HepG2 (cell line): ENCODE data around the gene CHD2. TPM values are rescaled to one million over a fixed set of nuclear protein-coding genes. Genes with fewer than 3 reads are reported as not detected.

Experiments
- GZF1 ChIP-seq: sonication (generic); formaldehyde crosslinking; IDR thresholded peaks from 2 replicates; pipeline ENCODE4 v1.5.1; 2020; ENCODE audit warnings: mild to moderate bottlenecking, missing genetic modification reagents
- MTF2 ChIP-seq: sonication (generic); formaldehyde crosslinking; IDR thresholded peaks from 2 replicates; pipeline ENCODE4 v1.5.0; 2020; ENCODE audit warnings: missing genetic modification reagents, borderline replicate concordance
- NFIB ChIP-seq: sonication (generic); formaldehyde crosslinking; IDR thresholded peaks from 2 replicates; pipeline ENCODE4 v1.9.0; 2021; ENCODE audit warnings: missing genetic modification reagents, mild to moderate bottlenecking, borderline replicate concordance
- SNAPC2 ChIP-seq: sonication (generic); formaldehyde crosslinking; IDR thresholded peaks from 2 replicates; pipeline ENCODE4 v1.8.1; 2022; ENCODE audit warnings: mild to moderate bottlenecking, missing genetic modification reagents
- SRF ChIP-seq: IDR thresholded peaks from 2 replicates; pipeline ENCODE4 v1.6.1; 2011; ENCODE audit warnings: mild to moderate bottlenecking, low read depth, low read length, moderate library complexity
- ZFP36 ChIP-seq: fragments of 150-350 bp; IDR thresholded peaks from 2 replicates; pipeline ENCODE4 v1.6.1; 2018; ENCODE audit warnings: borderline replicate concordance, low read length, low read depth; ENCODE audit not compliant: partially characterized antibody
- ZNF180 ChIP-seq: sonication (generic); formaldehyde crosslinking; IDR thresholded peaks from 2 replicates; pipeline ENCODE4 v1.4.0; 2020; ENCODE audit warnings: low read depth, missing genetic modification reagents, borderline replicate concordance
- ZNF33B ChIP-seq: sonication (generic); formaldehyde crosslinking; IDR thresholded peaks from 2 replicates; pipeline ENCODE4 v1.5.1; 2020; ENCODE audit warnings: mild to moderate bottlenecking, missing genetic modification reagents
- ZNF616 ChIP-seq: sonication (generic); formaldehyde crosslinking; IDR thresholded peaks from 2 replicates; pipeline ENCODE4 v1.5.0; 2020; ENCODE audit warnings: low read depth, mild to moderate bottlenecking, missing genetic modification reagents
- polyA plus RNA-seq, 8 experiments: library from polyadenylated mRNA; depleted of rRNA in 3 of 8; stranded (reverse) in 7 of 8; unstranded in 1 of 8; fragments of >200 nt; fragmentation: Illumina TruSeq in 4 of 8; extraction: Trizol in 4 of 8; gene quantifications; 2 replicates each; pipeline versions ENCODE4 v1.2.1 to v1.2.3, GENCODE V29; 2011 to 2016; ENCODE audit warnings: low read depth in 4 of 8, missing spikeins in 1 of 8, mixed read lengths in 1 of 8; ENCODE audit not compliant: insufficient read depth in 1 of 8
- total RNA-seq, 5 experiments: library from RNA; depleted of rRNA; stranded (reverse); fragments of >200 nt; fragmentation: Illumina TruSeq; extraction: Trizol; gene quantifications; 2 replicates each; pipeline ENCODE4 v1.2.3, GENCODE V29; 2016; ENCODE audit warnings: low read depth in 1 of 5
- TF ChIP-seq, protein P1 (sequence below): sonication (generic); formaldehyde crosslinking; IDR thresholded peaks from 2 replicates; pipeline ENCODE4 v1.4.0; 2020; ENCODE audit warnings: missing genetic modification reagents
- TF ChIP-seq, protein P2 (sequence below): sonication (generic); formaldehyde crosslinking; IDR thresholded peaks from 2 replicates; pipeline ENCODE4 v1.5.1; 2020; ENCODE audit warnings: mild to moderate bottlenecking, missing genetic modification reagents, borderline replicate concordance
- TF ChIP-seq, protein P3 (sequence below): sonication (generic); formaldehyde crosslinking; IDR thresholded peaks from 2 replicates; pipeline ENCODE4 v1.5.0; 2020; ENCODE audit warnings: mild to moderate bottlenecking, missing genetic modification reagents, borderline replicate concordance

Gene CHD2
- total and polyA plus RNA-seq, 2 of the 13 experiments (the other 11 are each of a cell fraction or from before 2014, with no cell fraction given) = 54.0 to 54.1 TPM

DNA sequence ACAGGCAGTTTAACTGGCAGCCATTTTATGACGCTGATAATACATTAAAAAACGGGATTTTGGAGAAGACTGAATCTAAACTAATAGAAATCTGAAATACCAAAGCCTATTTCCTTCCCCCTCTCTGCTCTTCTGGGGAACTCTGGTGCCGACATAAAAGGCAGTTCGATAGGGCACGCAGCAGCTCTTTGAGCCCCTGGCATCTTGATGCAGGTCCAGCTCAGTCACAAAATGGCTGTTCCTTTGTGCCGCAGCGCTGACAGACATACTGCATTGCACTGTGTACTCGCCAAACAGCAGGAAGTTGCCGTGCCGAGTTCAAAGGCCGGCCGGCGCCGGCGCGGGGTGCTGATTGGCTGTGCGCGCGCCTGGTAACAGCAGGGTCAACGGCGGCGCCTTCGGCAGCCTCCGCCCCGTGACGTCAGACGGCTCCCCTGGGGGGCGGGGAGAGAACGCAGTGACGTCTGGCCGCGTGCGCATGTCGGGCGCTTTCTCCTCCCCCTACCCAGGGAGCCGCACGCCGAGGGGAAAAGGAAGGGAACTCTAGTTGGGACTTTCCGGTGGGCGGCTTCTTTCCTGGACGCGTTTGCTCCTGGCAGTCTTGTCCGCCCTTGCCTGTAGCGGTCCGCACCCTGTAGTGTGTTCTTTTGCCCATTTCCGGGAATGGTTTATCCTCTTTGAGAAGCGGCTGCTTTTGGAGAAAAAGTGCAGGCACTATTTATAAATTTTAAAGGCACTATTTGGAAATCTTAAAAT lies 4.0 kb downstream of the CHD2 start (continued):
- TF ChIP-seq, protein P1, sequence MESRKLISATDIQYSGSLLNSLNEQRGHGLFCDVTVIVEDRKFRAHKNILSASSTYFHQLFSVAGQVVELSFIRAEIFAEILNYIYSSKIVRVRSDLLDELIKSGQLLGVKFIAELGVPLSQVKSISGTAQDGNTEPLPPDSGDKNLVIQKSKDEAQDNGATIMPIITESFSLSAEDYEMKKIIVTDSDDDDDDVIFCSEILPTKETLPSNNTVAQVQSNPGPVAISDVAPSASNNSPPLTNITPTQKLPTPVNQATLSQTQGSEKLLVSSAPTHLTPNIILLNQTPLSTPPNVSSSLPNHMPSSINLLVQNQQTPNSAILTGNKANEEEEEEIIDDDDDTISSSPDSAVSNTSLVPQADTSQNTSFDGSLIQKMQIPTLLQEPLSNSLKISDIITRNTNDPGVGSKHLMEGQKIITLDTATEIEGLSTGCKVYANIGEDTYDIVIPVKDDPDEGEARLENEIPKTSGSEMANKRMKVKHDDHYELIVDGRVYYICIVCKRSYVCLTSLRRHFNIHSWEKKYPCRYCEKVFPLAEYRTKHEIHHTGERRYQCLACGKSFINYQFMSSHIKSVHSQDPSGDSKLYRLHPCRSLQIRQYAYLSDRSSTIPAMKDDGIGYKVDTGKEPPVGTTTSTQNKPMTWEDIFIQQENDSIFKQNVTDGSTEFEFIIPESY (CRISPR knock-in tag) = no peak
- TF ChIP-seq ZFP36 = no peak
- 0 out of 2 replicates have a peak, but pooled peaks have one; percentile 26 for TF ChIP-seq SRF
- no peak for TF ChIP-seq ZNF33B (CRISPR knock-in tag)
- TF ChIP-seq ZNF180 (CRISPR knock-in tag) = 0 out of 2 replicates have a peak, but pooled peaks have one; percentile 17
- peak; percentile 85; the same call in 1 of the 2 replicates for TF ChIP-seq GZF1 (CRISPR knock-in tag)
- no peak for TF ChIP-seq ZNF616 (CRISPR knock-in tag)
- no peak for TF ChIP-seq NFIB (CRISPR knock-in tag)
- TF ChIP-seq, protein P2, sequence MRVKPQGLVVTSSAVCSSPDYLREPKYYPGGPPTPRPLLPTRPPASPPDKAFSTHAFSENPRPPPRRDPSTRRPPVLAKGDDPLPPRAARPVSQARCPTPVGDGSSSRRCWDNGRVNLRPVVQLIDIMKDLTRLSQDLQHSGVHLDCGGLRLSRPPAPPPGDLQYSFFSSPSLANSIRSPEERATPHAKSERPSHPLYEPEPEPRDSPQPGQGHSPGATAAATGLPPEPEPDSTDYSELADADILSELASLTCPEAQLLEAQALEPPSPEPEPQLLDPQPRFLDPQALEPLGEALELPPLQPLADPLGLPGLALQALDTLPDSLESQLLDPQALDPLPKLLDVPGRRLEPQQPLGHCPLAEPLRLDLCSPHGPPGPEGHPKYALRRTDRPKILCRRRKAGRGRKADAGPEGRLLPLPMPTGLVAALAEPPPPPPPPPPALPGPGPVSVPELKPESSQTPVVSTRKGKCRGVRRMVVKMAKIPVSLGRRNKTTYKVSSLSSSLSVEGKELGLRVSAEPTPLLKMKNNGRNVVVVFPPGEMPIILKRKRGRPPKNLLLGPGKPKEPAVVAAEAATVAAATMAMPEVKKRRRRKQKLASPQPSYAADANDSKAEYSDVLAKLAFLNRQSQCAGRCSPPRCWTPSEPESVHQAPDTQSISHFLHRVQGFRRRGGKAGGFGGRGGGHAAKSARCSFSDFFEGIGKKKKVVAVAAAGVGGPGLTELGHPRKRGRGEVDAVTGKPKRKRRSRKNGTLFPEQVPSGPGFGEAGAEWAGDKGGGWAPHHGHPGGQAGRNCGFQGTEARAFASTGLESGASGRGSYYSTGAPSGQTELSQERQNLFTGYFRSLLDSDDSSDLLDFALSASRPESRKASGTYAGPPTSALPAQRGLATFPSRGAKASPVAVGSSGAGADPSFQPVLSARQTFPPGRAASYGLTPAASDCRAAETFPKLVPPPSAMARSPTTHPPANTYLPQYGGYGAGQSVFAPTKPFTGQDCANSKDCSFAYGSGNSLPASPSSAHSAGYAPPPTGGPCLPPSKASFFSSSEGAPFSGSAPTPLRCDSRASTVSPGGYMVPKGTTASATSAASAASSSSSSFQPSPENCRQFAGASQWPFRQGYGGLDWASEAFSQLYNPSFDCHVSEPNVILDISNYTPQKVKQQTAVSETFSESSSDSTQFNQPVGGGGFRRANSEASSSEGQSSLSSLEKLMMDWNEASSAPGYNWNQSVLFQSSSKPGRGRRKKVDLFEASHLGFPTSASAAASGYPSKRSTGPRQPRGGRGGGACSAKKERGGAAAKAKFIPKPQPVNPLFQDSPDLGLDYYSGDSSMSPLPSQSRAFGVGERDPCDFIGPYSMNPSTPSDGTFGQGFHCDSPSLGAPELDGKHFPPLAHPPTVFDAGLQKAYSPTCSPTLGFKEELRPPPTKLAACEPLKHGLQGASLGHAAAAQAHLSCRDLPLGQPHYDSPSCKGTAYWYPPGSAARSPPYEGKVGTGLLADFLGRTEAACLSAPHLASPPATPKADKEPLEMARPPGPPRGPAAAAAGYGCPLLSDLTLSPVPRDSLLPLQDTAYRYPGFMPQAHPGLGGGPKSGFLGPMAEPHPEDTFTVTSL = no peak; the same call in 1 of the 2 replicates
- peak; percentile 39; the same call in 1 of the 2 replicates for TF ChIP-seq SNAPC2
- TF ChIP-seq, protein P3, sequence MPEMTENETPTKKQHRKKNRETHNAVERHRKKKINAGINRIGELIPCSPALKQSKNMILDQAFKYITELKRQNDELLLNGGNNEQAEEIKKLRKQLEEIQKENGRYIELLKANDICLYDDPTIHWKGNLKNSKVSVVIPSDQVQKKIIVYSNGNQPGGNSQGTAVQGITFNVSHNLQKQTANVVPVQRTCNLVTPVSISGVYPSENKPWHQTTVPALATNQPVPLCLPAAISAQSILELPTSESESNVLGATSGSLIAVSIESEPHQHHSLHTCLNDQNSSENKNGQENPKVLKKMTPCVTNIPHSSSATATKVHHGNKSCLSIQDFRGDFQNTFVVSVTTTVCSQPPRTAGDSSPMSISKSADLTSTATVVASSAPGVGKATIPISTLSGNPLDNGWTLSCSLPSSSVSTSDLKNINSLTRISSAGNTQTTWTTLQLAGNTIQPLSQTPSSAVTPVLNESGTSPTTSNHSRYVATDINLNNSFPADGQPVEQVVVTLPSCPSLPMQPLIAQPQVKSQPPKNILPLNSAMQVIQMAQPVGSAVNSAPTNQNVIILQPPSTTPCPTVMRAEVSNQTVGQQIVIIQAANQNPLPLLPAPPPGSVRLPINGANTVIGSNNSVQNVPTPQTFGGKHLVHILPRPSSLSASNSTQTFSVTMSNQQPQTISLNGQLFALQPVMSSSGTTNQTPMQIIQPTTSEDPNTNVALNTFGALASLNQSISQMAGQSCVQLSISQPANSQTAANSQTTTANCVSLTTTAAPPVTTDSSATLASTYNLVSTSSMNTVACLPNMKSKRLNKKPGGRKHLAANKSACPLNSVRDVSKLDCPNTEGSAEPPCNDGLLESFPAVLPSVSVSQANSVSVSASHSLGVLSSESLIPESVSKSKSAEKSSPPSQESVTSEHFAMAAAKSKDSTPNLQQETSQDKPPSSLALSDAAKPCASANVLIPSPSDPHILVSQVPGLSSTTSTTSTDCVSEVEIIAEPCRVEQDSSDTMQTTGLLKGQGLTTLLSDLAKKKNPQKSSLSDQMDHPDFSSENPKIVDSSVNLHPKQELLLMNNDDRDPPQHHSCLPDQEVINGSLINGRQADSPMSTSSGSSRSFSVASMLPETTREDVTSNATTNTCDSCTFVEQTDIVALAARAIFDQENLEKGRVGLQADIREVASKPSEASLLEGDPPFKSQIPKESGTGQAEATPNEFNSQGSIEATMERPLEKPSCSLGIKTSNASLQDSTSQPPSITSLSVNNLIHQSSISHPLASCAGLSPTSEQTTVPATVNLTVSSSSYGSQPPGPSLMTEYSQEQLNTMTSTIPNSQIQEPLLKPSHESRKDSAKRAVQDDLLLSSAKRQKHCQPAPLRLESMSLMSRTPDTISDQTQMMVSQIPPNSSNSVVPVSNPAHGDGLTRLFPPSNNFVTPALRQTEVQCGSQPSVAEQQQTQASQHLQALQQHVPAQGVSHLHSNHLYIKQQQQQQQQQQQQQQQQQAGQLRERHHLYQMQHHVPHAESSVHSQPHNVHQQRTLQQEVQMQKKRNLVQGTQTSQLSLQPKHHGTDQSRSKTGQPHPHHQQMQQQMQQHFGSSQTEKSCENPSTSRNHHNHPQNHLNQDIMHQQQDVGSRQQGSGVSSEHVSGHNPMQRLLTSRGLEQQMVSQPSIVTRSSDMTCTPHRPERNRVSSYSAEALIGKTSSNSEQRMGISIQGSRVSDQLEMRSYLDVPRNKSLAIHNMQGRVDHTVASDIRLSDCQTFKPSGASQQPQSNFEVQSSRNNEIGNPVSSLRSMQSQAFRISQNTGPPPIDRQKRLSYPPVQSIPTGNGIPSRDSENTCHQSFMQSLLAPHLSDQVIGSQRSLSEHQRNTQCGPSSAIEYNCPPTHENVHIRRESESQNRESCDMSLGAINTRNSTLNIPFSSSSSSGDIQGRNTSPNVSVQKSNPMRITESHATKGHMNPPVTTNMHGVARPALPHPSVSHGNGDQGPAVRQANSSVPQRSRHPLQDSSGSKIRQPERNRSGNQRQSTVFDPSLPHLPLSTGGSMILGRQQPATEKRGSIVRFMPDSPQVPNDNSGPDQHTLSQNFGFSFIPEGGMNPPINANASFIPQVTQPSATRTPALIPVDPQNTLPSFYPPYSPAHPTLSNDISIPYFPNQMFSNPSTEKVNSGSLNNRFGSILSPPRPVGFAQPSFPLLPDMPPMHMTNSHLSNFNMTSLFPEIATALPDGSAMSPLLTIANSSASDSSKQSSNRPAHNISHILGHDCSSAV (CRISPR knock-in tag) = 0 out of 2 replicates have a peak, but pooled peaks have one; percentile 25
- no peak for TF ChIP-seq MTF2
